ENCODE results near the gene TEX14.

DNA sequence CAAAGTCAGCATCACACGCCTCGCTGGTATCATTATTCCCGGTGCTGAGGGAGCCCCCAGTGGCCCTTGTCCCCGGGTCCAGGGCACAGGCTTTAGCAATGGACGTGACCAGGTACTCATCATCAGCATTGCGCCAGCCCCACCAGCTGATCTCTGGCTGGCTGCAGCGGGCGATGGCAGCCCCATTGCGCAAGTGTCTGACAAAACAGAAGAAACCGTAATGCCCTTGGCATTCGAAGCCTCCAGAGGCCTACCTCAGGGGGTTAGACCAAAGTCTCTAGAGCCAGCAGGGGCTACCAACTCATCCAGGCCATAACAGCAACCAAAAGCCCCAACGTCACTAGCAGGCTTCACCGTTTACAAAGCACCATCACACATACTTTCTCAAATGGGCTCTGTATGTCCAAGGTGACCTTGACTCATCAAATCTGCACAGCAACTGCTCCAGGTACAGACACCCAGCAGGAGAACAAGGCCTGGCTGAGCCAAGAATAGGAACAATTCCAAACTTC lies 184.7 kb downstream of the TEX14 start:
- no peak for TF ChIP-seq EP300 (IDR thresholded peaks at IDR 0.05)
- TF ChIP-seq, protein P1, sequence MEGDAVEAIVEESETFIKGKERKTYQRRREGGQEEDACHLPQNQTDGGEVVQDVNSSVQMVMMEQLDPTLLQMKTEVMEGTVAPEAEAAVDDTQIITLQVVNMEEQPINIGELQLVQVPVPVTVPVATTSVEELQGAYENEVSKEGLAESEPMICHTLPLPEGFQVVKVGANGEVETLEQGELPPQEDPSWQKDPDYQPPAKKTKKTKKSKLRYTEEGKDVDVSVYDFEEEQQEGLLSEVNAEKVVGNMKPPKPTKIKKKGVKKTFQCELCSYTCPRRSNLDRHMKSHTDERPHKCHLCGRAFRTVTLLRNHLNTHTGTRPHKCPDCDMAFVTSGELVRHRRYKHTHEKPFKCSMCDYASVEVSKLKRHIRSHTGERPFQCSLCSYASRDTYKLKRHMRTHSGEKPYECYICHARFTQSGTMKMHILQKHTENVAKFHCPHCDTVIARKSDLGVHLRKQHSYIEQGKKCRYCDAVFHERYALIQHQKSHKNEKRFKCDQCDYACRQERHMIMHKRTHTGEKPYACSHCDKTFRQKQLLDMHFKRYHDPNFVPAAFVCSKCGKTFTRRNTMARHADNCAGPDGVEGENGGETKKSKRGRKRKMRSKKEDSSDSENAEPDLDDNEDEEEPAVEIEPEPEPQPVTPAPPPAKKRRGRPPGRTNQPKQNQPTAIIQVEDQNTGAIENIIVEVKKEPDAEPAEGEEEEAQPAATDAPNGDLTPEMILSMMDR (IDR thresholded peaks at IDR 0.05) = no peak
- TF ChIP-seq POLR2A (IDR thresholded peaks at IDR 0.05) = no peak
- TF ChIP-seq POLR2AphosphoS5 (IDR thresholded peaks at IDR 0.05) = no peak
